Kidney epithelial cell (primary cell): ENCODE measurements around the gene S100A4. TPM values are rescaled to one million over a fixed set of nuclear protein-coding genes. Genes with fewer than 3 reads are reported as not detected.

ENCODE experiments used
- DNase-seq: peaks from one replicate; pipeline ENCODE4 v3.0.0-alpha.2; 2010; ENCODE audit warnings: low read depth
- H3K27me3 ChIP-seq: 2 replicates; pipeline ENCODE4 v1.6.0; 2011; ENCODE audit warnings: low read length; ENCODE audit not compliant: control insufficient read depth, insufficient read depth
- H3K36me3 ChIP-seq: 2 replicates; pipeline ENCODE4 v1.5.1; 2011; ENCODE audit warnings: low read length; ENCODE audit not compliant: control insufficient read depth, insufficient read depth
- H3K4me3 ChIP-seq: 2 replicates; pipeline ENCODE4 v1.5.1; 2011; ENCODE audit warnings: low read depth, mild to moderate bottlenecking, control low read depth, low read length
- total RNA-seq: library from RNA; depleted of rRNA; stranded (reverse); fragments of >200 nt; gene quantifications from 2 replicates; pipeline ENCODE4 v1.2.3, GENCODE V29; 2015
- TF ChIP-seq, protein P1 (sequence below): IDR thresholded peaks from 2 replicates; pipeline ENCODE4 v1.5.1; 2011; ENCODE audit warnings: mild to moderate bottlenecking, moderate library complexity, low read length, control low read depth, inconsistent platforms; ENCODE audit not compliant: insufficient read depth, poor library complexity, severe bottlenecking

Gene S100A4
- total RNA-seq, 1 donor from 2014 or later = 7.1 TPM

DNA sequence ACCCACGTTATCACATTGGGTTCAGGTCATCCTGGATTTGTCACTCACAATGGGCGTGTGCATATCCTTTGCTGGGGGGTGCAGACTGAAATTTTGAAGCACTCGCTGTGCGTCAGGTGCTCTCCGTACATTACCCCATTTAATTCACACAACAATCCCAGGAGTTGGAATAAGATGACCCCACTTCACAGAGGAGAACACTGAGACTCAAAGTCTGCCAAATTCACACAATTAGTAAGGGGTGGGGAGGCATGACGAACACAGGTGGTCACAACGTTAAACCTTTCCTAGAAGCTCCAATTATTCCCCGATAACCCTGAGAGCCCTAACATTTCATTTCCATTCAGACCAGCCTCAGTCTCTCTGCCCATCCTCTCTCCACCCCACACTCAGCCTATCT is 23.9 kb upstream of the S100A4 start:
- Histone ChIP-seq H3K27me3 (no peaks in the 10 kb centered on the region), H3K36me3 (no peaks in the 10 kb centered on the region), H3K4me3 (no peak overlapping the region)
- TF ChIP-seq, protein P1, sequence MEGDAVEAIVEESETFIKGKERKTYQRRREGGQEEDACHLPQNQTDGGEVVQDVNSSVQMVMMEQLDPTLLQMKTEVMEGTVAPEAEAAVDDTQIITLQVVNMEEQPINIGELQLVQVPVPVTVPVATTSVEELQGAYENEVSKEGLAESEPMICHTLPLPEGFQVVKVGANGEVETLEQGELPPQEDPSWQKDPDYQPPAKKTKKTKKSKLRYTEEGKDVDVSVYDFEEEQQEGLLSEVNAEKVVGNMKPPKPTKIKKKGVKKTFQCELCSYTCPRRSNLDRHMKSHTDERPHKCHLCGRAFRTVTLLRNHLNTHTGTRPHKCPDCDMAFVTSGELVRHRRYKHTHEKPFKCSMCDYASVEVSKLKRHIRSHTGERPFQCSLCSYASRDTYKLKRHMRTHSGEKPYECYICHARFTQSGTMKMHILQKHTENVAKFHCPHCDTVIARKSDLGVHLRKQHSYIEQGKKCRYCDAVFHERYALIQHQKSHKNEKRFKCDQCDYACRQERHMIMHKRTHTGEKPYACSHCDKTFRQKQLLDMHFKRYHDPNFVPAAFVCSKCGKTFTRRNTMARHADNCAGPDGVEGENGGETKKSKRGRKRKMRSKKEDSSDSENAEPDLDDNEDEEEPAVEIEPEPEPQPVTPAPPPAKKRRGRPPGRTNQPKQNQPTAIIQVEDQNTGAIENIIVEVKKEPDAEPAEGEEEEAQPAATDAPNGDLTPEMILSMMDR = no peak
- no peak for DNase-seq

DNA sequence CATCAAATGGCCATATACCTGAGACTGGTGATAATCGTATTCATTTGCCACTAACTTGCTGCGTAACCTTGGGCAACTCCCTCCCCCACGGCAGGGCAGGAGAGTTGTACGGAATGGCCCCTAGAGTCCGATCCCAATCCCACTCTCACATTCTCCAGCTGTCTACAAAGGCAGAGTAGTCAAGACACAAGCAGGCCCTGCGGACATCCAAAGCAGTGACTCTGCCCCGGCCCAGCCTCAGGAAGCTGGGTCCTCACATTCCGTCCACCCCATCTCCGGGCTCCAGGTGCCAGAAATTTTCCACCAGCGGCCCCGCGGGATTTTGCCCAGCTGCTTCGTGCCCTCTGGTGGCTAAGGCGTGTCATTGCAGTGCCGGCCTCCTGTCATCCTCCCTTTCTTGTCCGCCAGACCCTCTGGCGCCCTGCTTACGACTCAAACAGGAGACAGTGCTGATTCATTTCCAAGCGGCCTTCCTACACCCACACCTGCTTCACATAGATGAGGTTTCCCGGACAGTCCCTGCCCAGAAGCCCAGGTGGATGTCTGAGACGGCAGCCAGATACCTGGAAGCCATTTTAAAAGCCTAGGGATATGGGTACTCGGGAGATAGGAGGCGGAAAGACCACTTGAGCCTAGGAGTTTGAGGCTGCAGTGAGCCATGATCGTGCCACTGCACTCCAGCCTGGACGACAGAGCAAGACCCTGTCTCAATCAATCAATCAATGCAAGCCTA is 22.9 kb upstream of the S100A4 start:
- H3K36me3 ChIP-seq = no peaks in the 10 kb centered on the region
- H3K27me3 ChIP-seq = no peaks in the 10 kb centered on the region
- TF ChIP-seq, protein P1 = peak; percentile 98
- H3K4me3 ChIP-seq = no peak overlapping the region
- DNase-seq = peak; percentile 76

DNA sequence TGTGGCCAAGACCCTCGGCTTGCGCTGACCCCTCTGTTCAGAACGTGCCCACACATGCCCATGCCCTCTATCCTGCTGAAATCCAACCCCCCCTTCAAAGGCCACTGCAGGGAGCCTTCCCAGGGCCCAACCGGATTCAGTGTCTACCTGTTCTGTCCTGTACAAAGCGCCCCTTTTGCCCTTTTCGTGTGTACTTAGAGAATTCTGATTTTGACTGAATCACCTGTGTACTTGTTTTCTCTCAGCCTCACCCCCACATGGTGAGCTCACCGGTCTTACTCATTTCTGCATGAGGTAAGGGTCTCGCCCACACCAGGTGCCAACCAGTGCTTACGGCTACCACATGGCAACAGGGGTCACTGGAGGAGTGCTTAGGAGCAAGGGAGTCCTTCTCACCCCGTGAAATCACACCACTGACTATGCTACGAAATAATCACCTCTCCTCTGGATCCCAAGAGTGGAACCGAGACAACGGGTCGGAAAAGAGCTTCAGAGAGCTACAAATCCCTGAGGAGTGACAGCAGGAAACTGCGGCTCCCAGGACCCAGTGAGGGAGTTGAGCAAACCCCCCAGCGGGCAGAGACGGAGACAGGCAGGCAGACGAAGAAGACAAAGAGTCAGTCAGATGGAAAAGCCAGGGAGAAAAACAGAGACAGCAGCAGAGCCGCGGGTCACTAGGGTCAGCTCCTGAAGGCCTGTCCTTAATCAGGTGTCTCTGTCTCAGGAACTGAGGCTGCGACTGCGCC is 22.2 kb upstream of the S100A4 start:
- Histone ChIP-seq H3K4me3 (no peak overlapping the region), H3K36me3 (no peaks in the 10 kb centered on the region), H3K27me3 (no peaks in the 10 kb centered on the region)
- DNase-seq = peak; percentile 94
- TF ChIP-seq, protein P1 = no peak

DNA sequence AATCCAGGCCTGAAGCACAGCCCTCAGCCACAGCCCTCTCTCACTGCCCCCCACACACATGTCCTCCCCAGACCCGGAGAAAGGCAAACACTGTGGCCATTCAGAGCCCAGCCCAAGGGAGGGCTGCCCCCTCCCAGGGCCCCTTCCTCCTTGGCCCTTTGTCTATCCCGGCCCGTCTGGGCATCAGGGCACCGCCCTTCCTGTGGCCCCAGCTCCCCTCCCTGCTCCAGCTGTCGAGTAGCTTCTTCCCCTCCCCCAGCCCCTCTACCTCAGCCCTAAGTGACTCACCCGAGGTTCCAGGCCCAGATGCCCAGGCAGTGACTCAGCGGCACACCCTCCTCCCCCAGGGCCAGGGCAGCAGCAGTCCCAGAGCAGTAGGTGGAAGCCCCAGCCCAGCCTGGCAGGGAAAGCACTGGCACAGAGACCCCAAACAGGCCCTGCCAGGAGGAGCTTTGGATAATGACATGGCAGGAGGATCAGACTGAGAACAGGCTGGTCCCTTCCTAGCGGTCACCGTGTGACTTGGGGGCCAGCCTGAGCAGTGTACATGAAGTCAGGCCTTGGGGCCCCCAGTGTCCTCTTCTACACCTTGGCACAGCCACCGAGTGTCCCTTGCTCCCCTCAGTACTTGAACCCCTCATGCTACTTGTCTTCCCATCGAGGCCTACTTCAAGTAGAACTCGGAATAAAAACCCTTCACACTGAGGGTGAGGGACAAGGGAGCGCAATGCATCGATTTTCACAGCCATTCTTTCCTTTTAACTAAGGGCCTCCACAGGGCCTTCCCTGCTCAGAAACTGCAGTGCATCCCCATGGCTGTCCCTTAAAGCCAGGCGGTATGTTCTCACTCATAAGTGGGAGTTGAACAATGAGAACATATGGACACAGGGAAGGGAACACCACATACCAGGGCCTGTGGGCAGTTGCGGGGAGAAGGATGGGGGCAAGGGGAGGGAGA is 21.1 kb upstream of the S100A4 start:
- TF ChIP-seq, protein P1 = no peak
- Histone ChIP-seq H3K4me3 (no peak overlapping the region), H3K27me3 (no peaks in the 10 kb centered on the region), H3K36me3 (no peaks in the 10 kb centered on the region)
- peak; percentile 97 for DNase-seq

DNA sequence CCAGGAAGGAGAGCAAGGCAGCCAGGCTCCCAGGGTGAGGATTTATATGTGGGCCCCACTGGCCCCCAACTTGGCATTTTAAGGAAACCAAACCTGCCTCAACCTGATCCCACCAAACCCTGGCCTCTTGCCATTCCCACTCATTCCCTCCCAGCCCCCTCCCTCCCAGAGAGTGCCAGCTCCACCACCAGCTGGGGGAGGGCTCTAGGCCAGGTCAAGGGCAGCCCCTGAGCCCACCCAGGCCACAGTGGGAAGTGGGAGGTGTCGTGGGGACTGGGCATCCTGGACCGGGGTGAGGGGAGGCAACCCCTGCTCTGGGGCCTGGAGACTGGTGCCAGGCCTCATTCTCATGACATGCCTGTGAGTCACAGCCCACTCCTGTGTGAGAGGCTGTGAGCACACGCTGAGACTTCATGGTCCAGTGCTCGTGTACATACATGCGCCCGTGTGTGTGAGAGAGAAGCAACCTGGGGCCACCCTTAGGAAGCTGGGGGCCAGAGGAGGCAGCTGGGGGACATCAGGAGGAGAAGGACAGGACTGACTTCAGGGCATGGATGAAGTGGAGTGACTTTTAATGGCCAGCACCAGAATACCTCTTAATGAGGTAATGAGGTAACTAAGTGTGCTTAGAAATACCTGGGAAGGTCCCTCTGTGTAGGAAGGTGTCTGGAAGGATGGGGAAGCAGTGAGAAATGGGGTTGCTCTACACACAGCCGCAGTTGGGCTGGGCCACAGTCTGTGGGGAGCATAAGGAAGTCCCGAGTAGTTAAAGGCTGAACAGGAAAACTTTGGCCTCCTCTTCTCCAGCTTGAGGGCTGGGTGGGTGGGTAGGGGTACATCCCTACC is 20.1 kb upstream of the S100A4 start, which contains the start of gene S100A2:
S100A2 (minus strand) TSS at position 316 of the 846 bp plus-strand sequence. CDS start 1,967 bp downstream, outside the sequence.
- no peaks in the 10 kb centered on the region for H3K27me3 ChIP-seq
- H3K36me3 ChIP-seq = no peaks in the 10 kb centered on the region
- H3K4me3 ChIP-seq = no peak within 1 kb of the TSS
- TF ChIP-seq, protein P1 = no peak
- peak; percentile 94 for DNase-seq
